GM12878 (cell line): Measurements from ENCODE around the gene HEBP1. TPM values are rescaled to one million over a fixed set of nuclear protein-coding genes. Genes with fewer than 3 reads are reported as not detected.

Experiments
- ATAC-seq: fragments of 200-7000 bp; cut with Tn5 transposase; 3 replicates; pipeline ENCODE4 v1.9.1; 2020; ENCODE audit warnings: mild to moderate bottlenecking, moderate library complexity
- BruUV-seq: library from RNA; stranded (reverse); fragments of 400-500 nt; replicated peaks from 2 replicates; lab custom pipeline; 2021; lab: Mats Ljungman, UMichigan
- CTCF ChIA-PET: fragments of 300-600 bp; sonication (Branson Sonifier 250); formaldehyde crosslinking; extraction: SDS; loops from one replicate; lab custom pipeline; 2021; ENCODE audit warnings: inconsistent platforms; lab: Yijun Ruan, JAX
- POLR2A ChIA-PET: fragments of 350-600 bp; formaldehyde crosslinking; extraction: SDS; loops from one replicate; lab custom pipeline; 2021; ENCODE audit warnings: inconsistent platforms; lab: Charles Lee
- RAD21 ChIA-PET: fragments of 300-600 bp; sonication (Branson Sonifier 250); formaldehyde crosslinking; loops from one replicate; lab custom pipeline; 2023; ENCODE audit warnings: antibody characterized with exemption; ENCODE audit not compliant: unreplicated experiment; lab: Charles Lee
- SMC1A ChIA-PET: fragments of 300-600 bp; sonication (Branson Sonifier 250); formaldehyde crosslinking; loops from one replicate; lab custom pipeline; 2023; ENCODE audit not compliant: unreplicated experiment, uncharacterized antibody; lab: Charles Lee
- DNase-seq: peaks from one replicate; pipeline ENCODE4 v3.0.0-alpha.2; 2011; ENCODE audit warnings: low read depth, low spot score
- FAIRE-seq: peaks from 3 replicates; lab custom pipeline; 2011; peaks lifted over from hg19 to GRCh38; lab: Jason Lieb, UNC
- H2AFZ ChIP-seq: 2 replicates; pipeline ENCODE4 v1.6.0; 2011; ENCODE audit warnings: low read depth, low read length, control low read depth; ENCODE audit not compliant: control insufficient read depth
- H3K27ac ChIP-seq: 2 replicates; pipeline ENCODE4 v1.5.1; 2011; ENCODE audit warnings: control low read depth; ENCODE audit not compliant: control insufficient read depth, insufficient read depth
- H3K27me3 ChIP-seq, 2 experiments: replicated peaks in 1 of 2; 2 replicates each; pipeline versions ENCODE4 v1.6.0 to v1.6.1; 2011; ENCODE audit warnings: low read length in 1 of 2; ENCODE audit not compliant: control insufficient read depth in 2 of 2, insufficient read depth in 2 of 2
- H3K36me3 ChIP-seq, 2 experiments: 2 replicates each; pipeline ENCODE4 v1.5.1; 2011; ENCODE audit warnings: low read length in 1 of 2; ENCODE audit not compliant: control insufficient read depth in 2 of 2, insufficient read depth in 2 of 2
- H3K4me1 ChIP-seq: 2 replicates; pipeline ENCODE4 v1.6.1; 2011; ENCODE audit warnings: mild to moderate bottlenecking, low read length, moderate library complexity, mixed read lengths; ENCODE audit not compliant: control insufficient read depth, insufficient read depth
- H3K4me2 ChIP-seq: 2 replicates; pipeline ENCODE4 v1.6.0; 2011; ENCODE audit warnings: control low read depth; ENCODE audit not compliant: control insufficient read depth, insufficient read depth
- H3K4me3 ChIP-seq: fragments of 200-600 bp; sonication (generic); 2 replicates; pipeline ENCODE4 v1.5.1; 2016
- H3K79me2 ChIP-seq: 2 replicates; pipeline ENCODE4 v1.6.0; 2011; ENCODE audit warnings: low read length; ENCODE audit not compliant: control insufficient read depth, insufficient read depth
- H3K9ac ChIP-seq: 2 replicates; pipeline ENCODE4 v1.8.0; 2011; ENCODE audit warnings: low read length, control low read depth, mixed read lengths; ENCODE audit not compliant: control insufficient read depth, insufficient read depth
- H3K9me3 ChIP-seq: replicated peaks from 3 replicates; pipeline ENCODE4 v1.5.1; 2011; ENCODE audit warnings: mild to moderate bottlenecking, low read length; ENCODE audit not compliant: control insufficient read depth, insufficient read depth
- H4K20me1 ChIP-seq: 2 replicates; pipeline ENCODE4 v1.6.0; 2011; ENCODE audit not compliant: control insufficient read depth, insufficient read depth
- CHD2 ChIP-seq: IDR thresholded peaks from 2 replicates; pipeline ENCODE4 v1.6.1; 2011; ENCODE audit warnings: low read depth, low read length, improper control_type of control experiment, borderline replicate concordance
- CREB1 ChIP-seq: IDR thresholded peaks from 2 replicates; pipeline ENCODE4 v1.6.1; 2012; ENCODE audit warnings: low read depth, mild to moderate bottlenecking, inconsistent platforms
- CTCF ChIP-seq, 3 experiments: IDR thresholded peaks in 2 of 3; conservative IDR thresholded peaks in 1 of 3; 2 replicates each; pipeline ENCODE4 v1.5.1; 2011; ENCODE audit warnings: low read depth in 3 of 3, low read length in 3 of 3, mild to moderate bottlenecking in 3 of 3, control low read depth in 2 of 3, moderate library complexity in 2 of 3, inconsistent platforms in 1 of 3, mixed read lengths in 1 of 3; ENCODE audit not compliant: control insufficient read depth in 2 of 3, insufficient read depth in 1 of 3; ENCODE audit errors: extremely low read depth in 1 of 3
- EED ChIP-seq: sonication (generic); IDR thresholded peaks from 2 replicates; pipeline ENCODE4 v1.6.1; 2016; ENCODE audit warnings: antibody characterized with exemption, low read depth
- KDM1A ChIP-seq: fragments of 200-600 bp; sonication (generic); IDR thresholded peaks from 2 replicates; pipeline ENCODE4 v1.6.1; 2016; ENCODE audit warnings: borderline replicate concordance
- MLLT1 ChIP-seq: fragments of 450-650 bp; IDR thresholded peaks from 2 replicates; pipeline ENCODE4 v1.6.1; 2016; ENCODE audit warnings: mild to moderate bottlenecking
- MYC ChIP-seq: IDR thresholded peaks from 2 replicates; pipeline ENCODE4 v1.6.1; 2011; ENCODE audit warnings: mild to moderate bottlenecking, low read length, moderate library complexity, inconsistent platforms; ENCODE audit not compliant: insufficient read depth, insufficient replicate concordance, insufficient read length, severe bottlenecking
- PBX3 ChIP-seq: IDR thresholded peaks from 2 replicates; pipeline ENCODE4 v1.6.1; 2011; ENCODE audit warnings: mild to moderate bottlenecking, low read depth, low read length, moderate library complexity; ENCODE audit not compliant: insufficient replicate concordance
- PKNOX1 ChIP-seq: fragments of 450-650 bp; IDR thresholded peaks from 2 replicates; pipeline ENCODE4 v1.6.1; 2016; ENCODE audit warnings: mild to moderate bottlenecking
- RBBP5 ChIP-seq: fragments of 200-600 bp; sonication (generic); conservative IDR thresholded peaks from 2 replicates; pipeline ENCODE4 v1.6.1; 2016
- RUNX3 ChIP-seq: IDR thresholded peaks from 2 replicates; pipeline ENCODE4 v1.6.1; 2012; ENCODE audit warnings: low read length, inconsistent platforms
- TCF7 ChIP-seq: IDR thresholded peaks from 2 replicates; pipeline ENCODE4 v1.6.1; 2014; ENCODE audit warnings: antibody characterized with exemption, borderline replicate concordance
- YY1 ChIP-seq: IDR thresholded peaks from 2 replicates; pipeline ENCODE4 v1.6.1; 2011; ENCODE audit warnings: low read depth, mild to moderate bottlenecking, low read length
- ZBTB11 ChIP-seq: fragments of 450-650 bp; formaldehyde crosslinking; IDR thresholded peaks from 2 replicates; pipeline ENCODE4 v1.5.0; 2022; ENCODE audit warnings: mild to moderate bottlenecking, missing genetic modification characterization
- ZNF207 ChIP-seq: fragments of 450-650 bp; IDR thresholded peaks from 2 replicates; pipeline ENCODE4 v1.6.1; 2014; ENCODE audit warnings: antibody characterized with exemption, mild to moderate bottlenecking, borderline replicate concordance
- WGBS: methylation state at CpG from one replicate; pipeline ENCODE4 v1.1.6; 2016; ENCODE audit warnings: low lambda C conversion rate; ENCODE audit not compliant: insufficient replicate concordance, insufficient coverage; ENCODE audit errors: missing lambda C conversion rate; 5-methylcytosine and 5-hydroxymethylcytosine counted together
- in situ Hi-C: fragments of 300-500 bp; cut with MboI; formaldehyde crosslinking; loops from 9 replicates; pipeline ENCODE4 v1.14.3; 2018; ENCODE audit warnings: mixed read lengths
- intact Hi-C: fragments of 100-400 bp; cut with micrococcal nuclease; formaldehyde crosslinking; loops from one replicate; pipeline ENCODE4 v1.14.2; 2022; ENCODE audit not compliant: unreplicated experiment
- polyA plus RNA-seq, 11 experiments: library from polyadenylated mRNA; depleted of rRNA in 4 of 11; unstranded in 6 of 11; stranded (reverse) in 5 of 11; fragments of >200 nt; fragmentation: Nextera tagmentation in 4 of 11; fragmentation: Illumina TruSeq in 1 of 11; extraction: Ambion mirVana in 4 of 11; extraction: Trizol in 1 of 11; gene quantifications; 1 replicate in 1 of 11; 2 replicates in 10 of 11; pipeline versions ENCODE4 v1.2.1 to v1.2.3, GENCODE V29; 2011 to 2016; ENCODE audit warnings: inconsistent platforms in 2 of 11, missing spikeins in 2 of 11, low read depth in 1 of 11
- total RNA-seq, 4 experiments: library from RNA; depleted of rRNA in 3 of 4; stranded (reverse); fragments of >200 nt in 3 of 4; fragmentation: Illumina TruSeq in 1 of 4; extraction: Trizol in 1 of 4; gene quantifications; 2 replicates each; pipeline versions ENCODE4 v1.2.1 to v1.2.3, GENCODE V29; 2013 to 2021

HEBP1 gene
- total and polyA plus RNA-seq, 10 of the 15 experiments (the other 5 are each of a cell fraction or from before 2014, with no cell fraction given), result 0.07 to 0.32 (median 0.18) TPM; not detected in 5

DNA sequence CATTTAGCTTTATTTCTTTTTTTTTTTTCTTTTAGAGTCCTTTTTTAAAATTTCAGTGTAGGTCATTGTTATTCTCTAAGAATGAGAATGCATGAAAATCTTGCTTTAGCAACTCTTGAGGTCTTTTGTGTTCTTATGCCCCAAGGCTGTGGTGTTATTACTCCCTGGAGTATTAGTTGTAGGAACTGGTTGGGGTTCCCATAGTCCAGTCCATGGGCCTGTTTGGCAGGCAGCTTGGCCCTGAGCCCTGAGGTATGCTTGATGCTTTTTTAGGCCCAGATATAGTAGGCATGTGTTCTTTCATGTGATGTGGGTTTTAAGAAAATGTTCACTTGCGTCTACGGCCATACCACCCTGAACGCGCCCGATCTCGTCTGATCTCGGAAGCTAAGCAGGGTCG lies 45.8 kb upstream of the HEBP1 start:
- in situ Hi-C loops (no loop called here), intact Hi-C loops (no loop called here)
- DNase-seq, result no peak
- H3K4me3 ChIP-seq, result no peak overlapping the region
- RAD21 ChIA-PET, result no interaction called here
- CTCF ChIA-PET, result interaction anchor here (0.6 to 1.7 kb wide), 3 partner anchors 11 to 1154 kb away, joined by 3 to 5 read pairs (median 5); no protein-coding TSS in a partner anchor
- no peaks in the 10 kb centered on the region for H3K9me3 ChIP-seq
- H3K4me1 ChIP-seq, result no peaks in the 10 kb centered on the region
- no peaks in the 10 kb centered on the region for H3K36me3 ChIP-seq
- no peak overlapping the region for H3K4me2 ChIP-seq
- H4K20me1 ChIP-seq, result no peaks in the 10 kb centered on the region
- no peak overlapping the region for H3K27ac ChIP-seq
- peaks cover 0 to 8% of the 10 kb centered on the region in 2 experiments; a peak in 2 of 4 replicates for H3K27me3 ChIP-seq
- no TSS peak for BruUV-seq
- H3K79me2 ChIP-seq, result no peaks in the 10 kb centered on the region
- SMC1A ChIA-PET, result no interaction called here
- POLR2A ChIA-PET, result no interaction called here
- no peak for FAIRE-seq
- H2AFZ ChIP-seq, result no peak overlapping the region
- no peak for ATAC-seq
- 87% methylated on average over 8 of the region's 8 CpGs for WGBS
- H3K9ac ChIP-seq, result no peak overlapping the region
- TF ChIP-seq PBX3 (no peak), CHD2 (no peak), PKNOX1 (no peak), RUNX3 (no peak), EED (no peak), CTCF (IDR thresholded peaks at IDR 0.05 in 2 of 3, conservative IDR thresholded peaks at IDR 0.05 in 1 of 3; ENCODE audit: control insufficient read depth in 2 of 3, extremely low read depth in 1 of 3, insufficient read depth in 1 of 3, low read depth in 3 of 3, low read length in 3 of 3) (no peak), ZNF207 (no peak), MYC (no peak), MLLT1 (no peak), RBBP5 (no peak), KDM1A (no peak), TCF7 (no peak), ZBTB11 (no peak), YY1 (no peak), CREB1 (no peak)
